HG03521 (cell line): Measurements from ENCODE around the gene DDX54.
"Not testable (repeated sequence)": the region's sequence is repeated elsewhere in the genome, so short reads cannot be mapped to it uniquely, and the experiment has no call there.

Source experiments
- ATAC-seq: cut with Tn5 transposase; IDR thresholded peaks from one replicate; pipeline ENCODE4 v1.9.1; 2021; ENCODE audit warnings: mild to moderate bottlenecking, moderate library complexity; ENCODE audit not compliant: unreplicated experiment

Gene DDX54

DNA sequence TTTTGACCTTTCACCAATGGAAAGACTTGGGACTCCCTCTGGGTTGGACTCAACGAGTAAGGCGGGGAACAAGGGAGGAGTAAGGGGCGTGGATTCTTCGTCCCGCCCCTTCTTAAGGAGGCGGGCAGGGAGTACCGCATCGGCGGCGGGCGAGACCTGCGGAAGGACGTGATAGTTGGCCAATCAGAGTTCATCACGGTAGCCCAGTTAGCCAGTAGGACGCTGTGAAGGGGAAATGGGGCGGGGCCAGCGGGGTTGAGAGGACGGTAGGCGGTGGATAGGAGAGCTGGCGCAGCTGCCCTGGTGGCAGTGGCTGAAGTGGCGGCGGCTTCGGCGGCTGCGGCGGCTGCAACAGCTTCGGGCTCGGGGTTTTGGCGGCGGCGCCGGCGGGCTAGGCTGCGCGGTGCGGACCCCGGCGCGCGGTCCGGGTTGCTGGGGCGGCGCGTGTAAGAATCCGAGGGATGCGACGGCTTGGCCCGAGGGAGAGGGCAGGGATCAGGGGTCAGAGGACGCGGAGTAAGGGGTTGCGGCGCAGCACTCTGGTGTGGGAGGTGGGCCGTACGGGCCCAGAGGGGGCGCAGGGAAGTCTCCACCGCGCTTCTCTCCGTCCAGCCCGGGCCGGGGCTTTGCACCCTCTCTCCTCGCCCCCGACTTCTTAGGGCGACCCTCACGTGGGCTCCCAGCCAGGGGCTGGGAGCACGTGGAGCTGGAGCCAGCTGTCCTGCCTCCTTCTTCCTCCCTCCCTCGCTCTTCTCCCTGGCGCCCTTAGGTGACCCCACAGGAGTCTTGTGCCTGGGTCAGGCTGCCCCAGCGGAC lies 36.1 kb upstream of the DDX54 start, which contains the start of gene TPCN1:
Gene TPCN1, plus strand, starts transcription at position 284 of the 816 bp plus-strand sequence. CDS start 5,389 bp downstream, outside the sequence.
- ATAC-seq, result peak; percentile 92

DNA sequence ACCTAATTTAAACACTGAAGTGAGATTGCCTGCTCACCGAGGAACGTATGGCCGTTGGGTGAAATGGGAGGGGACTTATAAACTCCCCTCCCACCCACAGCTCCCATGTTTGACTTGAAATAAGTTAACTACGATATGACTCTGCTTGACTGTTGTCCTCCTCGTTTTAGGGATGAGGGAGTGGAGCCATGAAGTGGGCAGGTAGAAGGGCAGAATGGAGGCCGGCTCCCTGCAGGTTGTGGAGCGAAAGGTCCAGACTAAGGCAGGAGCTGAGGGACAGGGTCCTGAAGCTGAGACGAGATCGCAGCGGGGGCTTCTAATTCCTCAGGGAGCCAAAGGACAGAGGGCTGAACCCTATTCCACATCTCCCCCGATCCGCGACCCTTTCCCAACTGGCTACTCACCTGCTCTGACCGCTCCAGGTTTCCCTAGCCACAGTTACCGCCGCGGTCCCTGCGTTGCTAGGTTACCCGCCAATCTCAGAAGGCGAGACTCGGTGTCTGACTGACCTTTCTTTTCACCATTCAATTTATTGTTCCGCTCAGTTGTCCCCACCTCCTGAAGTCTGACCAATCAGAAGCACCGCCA lies 35.4 kb upstream of the DDX54 start:
- peak; percentile 0 for ATAC-seq

GRCh38 chr12:113216027-113216426 lies 30.7 kb upstream of the DDX54 start:
- ATAC-seq, result no peak

DNA sequence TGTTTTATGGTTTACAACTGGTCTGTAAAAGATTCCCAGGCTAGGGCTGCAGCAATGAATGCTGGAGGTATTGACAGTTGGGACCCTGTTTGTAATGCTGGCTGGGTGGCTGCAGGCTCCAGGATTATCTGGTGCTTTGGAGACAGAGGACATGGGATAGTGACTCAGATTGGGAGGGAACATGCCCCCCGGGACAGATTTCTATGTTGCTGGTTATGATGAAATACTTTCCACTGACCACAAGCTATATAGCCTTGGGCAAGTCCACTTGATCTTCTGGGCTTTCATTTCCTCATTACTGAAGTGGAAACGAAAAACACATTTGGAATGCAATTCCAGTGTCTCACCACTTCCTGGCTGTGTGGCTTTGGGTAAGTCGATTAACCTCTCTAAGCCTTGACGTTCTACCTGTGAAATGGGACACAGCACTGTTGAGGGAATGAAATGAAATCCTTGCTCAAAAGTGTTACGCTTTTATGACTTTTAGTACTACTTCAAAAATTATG lies 29.7 kb upstream of the DDX54 start:
- no peak for ATAC-seq

DNA sequence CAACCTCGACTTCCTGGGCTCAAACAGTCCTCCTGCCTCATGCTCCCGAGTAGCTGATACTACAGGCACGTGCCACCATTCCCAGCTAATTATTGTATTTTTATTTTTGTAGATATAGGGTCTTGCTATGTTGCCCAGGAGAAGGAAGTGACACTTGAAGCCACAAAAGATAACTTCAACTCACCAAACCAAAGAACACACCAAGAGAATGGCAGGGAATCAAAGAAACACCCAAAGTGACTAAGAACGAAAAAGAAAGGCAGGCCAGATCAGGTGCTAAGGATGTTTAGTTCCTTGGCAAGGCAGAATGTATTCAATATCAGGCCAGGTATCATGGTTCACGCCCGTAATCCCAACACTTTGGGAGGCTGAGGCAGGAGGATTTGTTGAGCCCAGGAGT lies 25.9 kb upstream of the DDX54 start:
- no peak for ATAC-seq

GRCh38 chr12:113208041-113208934 lies 23.0 kb upstream of the DDX54 start:
- peak; percentile 71 for ATAC-seq

DNA sequence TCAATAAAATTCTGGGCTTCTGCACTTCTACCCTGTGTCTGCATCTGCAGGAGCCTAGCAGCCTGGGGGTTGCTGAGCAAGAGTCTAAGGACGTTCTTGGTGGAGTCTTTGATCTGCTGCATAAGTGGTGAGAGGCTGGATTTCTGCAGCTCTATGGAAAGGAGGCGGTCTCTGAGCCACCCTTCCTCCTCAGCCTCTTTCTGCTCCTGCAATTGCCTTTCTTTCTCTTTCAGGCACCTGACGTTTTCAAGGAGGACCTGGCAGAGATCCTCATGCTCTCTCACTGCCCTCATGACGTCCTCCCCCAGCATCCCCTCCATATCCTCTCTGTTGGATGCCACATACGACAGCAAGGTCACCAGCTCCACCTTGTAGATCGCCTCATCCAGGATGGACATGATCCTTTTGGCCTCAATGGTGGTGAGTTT lies 22.3 kb upstream of the DDX54 start:
- ATAC-seq, result peak; percentile 7

- ATAC-seq, result not testable (repeated sequence)
Measured at GRCh38 chr12:113206802-113207201, 21.5 kb upstream of the DDX54 start.

DNA sequence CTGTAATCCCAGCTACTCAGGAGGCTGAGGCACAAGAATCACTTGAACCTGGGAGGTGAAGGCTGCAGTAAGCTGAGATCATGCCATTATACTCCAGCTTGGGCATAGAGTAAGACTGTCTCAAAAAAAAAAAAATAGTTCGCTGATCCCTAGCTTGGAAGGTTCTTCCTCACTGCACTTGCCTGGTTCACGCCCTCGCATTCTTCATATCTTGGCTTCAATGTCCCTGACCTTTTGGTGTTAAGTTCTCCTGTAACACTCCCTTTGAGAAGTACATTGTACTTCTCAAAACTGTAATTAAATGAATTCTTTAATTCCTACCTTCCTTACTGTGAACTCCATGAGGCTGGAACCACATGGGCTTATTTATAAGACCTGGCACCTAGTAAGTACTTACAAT lies 19.5 kb upstream of the DDX54 start:
- no peak for ATAC-seq

- ATAC-seq, result no peak
Measured at GRCh38 chr12:113203852-113204760, 18.8 kb upstream of the DDX54 start.

GRCh38 chr12:113202300-113203075 lies 17.2 kb upstream of the DDX54 start:
- ATAC-seq, result no peak

- ATAC-seq, result no peak
Measured at GRCh38 chr12:113201187-113202177, 16.2 kb upstream of the DDX54 start.

DNA sequence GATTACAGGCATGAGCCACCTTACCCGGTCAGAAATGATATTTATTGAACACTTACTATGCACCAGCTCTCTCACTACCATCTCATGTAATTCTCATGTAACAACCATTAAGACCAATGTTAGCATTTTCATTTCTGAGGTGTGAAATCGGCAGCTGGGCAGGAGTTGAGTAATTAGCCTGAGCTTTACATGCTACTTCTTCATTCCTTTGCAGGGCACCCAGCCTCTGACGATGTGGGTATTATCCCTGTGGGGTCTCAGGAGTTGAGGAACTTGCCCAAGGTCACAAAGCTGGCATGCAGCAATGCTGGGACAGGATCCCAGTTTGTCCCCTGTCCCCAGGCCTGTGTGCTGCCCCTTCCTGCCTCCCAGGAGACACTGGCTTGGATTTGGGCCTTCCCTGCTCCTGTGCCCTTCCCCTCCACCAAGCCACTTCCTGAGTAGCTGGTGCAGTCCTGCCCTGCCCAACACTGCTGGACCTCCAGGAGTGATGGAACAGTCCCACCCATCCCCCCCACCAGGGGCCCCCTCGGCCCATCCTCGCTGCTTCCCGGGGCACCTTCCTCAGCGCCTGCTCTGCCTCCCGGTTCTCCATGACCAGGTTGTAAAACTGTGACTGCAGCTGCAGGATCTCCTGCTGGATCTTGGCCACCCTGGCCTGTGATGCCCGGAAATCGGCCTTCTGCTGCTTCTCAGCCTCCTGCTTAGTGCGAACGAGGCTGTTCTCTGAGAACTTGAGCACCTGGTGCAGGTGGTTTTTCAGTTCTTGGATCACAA lies 14.9 kb upstream of the DDX54 start:
- ATAC-seq, result no peak

DNA sequence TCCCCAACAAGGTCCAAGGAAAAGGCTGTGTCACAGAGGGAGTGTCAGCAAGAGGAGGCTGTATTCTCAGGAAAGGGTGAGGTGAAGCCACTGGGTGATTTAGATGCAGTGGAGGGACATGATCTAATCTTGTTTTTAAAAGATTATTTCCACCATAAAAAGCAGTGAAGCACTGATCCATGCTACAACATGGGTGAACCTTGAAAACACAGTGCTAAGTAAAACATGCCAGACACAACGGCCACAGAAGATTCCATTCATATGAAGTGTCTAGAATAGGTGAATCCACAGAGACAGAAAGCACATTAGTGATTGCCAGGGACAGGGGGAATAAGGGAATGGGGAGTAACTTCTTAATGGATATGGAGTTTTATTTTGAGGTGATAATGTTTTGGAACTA lies 13.0 kb upstream of the DDX54 start:
- no peak for ATAC-seq

DNA sequence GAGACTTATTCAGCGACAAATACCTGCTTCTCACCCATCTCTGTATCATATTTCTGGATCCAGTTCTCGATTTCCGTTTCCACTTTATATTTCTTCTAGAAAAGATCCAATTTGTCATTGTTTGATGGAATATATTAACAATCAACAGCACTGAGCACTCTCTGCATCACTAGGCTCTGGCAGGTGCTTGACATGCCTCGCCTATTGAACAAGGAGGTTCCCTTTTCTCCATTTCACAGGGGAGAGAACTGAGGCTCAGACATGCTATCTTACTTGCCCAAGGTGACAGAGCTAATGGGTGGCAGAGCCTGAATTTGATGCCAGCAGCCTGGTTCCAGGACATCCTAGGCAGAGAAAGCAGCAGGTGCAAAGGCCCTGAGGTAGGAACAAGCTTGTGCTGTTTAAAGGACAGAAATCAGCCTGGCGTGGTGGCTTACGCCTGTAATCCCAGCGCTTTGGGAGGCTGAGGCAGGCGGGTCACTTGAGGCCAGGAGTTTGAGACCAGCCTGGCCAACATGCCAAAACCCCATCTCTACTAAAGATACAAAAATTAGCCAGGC lies 12.3 kb upstream of the DDX54 start:
- no peak for ATAC-seq

GRCh38 chr12:113196990-113197389 lies 11.7 kb upstream of the DDX54 start:
- ATAC-seq, result peak; percentile 87

DNA sequence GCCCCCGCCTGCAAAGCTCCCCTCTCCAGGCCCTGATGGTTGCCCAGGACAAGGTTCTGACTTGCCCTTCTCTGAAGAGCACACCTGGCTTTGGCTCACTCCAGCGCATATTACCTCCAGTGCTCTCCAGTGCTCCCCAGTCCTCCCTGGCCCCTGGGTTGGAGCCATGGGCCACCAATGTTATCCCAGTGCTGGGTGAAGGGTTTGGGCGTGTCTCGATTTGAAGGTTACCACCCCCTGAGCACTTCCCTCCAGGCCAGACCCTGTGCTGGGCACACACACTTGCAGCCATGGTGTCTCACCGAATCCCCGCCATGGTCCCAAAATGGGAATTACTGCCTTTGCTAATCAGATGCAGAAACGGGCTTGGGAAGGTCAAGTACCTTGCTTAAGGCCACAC lies 11.3 kb upstream of the DDX54 start:
- no peak for ATAC-seq
